ENCODE data around the gene C10orf71.

Gene C10orf71

DNA sequence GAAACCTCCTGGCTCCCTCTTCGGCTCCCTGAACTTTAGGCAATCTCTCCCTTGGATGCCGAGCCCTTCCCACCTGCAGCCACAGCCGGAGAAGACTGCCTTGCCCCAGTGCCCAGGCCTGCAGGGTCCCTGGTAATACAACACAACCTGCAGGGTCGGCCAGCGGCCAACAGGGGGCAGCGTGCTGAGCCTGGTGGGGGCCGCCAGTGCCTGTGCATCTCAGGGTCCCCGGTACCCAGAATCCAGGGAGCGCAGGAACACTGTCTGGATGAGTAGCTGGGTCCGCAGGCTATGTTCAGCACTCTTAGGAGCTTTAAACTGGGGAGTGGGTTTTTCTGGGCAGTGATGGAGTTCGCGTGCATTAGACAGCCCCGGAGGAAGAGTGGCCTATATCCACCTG is 17.5 kb upstream of the C10orf71 start:
- Mint-ChIP-seq H3K27me3 (peaks cover 5% of the 10 kb centered on the region), H3K9me3 (no peaks in the 10 kb centered on the region)
- DNase-seq, result no peak

DNA sequence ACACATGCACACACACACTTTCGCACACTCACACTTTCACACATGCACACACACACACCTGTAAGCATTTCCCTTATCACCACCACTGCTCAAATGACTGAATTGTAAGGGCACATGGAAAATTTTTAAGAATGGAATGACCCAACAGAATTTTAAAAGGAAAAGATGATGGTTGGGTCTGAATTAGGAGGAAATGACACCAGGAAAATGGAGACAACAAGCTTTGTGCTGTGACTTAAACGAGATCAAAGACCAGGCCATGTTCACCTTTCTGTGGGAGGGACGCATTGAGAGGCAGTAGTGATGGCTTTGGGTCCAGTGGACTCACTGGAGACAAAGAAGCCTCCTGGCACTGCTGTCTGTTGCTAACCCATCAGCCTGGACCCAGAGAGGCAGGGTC is 16.7 kb upstream of the C10orf71 start:
- Mint-ChIP-seq H3K36me3 (ENCODE audit: low read depth) (no peaks in the 10 kb centered on the region), H3K4me1 (ENCODE audit: low read depth) (peaks cover 5% of the 10 kb centered on the region), H3K27me3 (peaks cover 5% of the 10 kb centered on the region), H3K27ac (no peak overlapping the region), H3K9me3 (no peaks in the 10 kb centered on the region), H3K4me3 (no peak overlapping the region)
- DNase-seq, result no peak

More for the DNA sequence above, 17.5 kb upstream of the C10orf71 start:
- Mint-ChIP-seq H3K36me3 (ENCODE audit: low read depth) (no peaks in the 10 kb centered on the region), H3K4me3 (no peak overlapping the region), H3K27ac (no peak overlapping the region), H3K4me1 (ENCODE audit: low read depth) (peaks cover 5% of the 10 kb centered on the region)

DNA sequence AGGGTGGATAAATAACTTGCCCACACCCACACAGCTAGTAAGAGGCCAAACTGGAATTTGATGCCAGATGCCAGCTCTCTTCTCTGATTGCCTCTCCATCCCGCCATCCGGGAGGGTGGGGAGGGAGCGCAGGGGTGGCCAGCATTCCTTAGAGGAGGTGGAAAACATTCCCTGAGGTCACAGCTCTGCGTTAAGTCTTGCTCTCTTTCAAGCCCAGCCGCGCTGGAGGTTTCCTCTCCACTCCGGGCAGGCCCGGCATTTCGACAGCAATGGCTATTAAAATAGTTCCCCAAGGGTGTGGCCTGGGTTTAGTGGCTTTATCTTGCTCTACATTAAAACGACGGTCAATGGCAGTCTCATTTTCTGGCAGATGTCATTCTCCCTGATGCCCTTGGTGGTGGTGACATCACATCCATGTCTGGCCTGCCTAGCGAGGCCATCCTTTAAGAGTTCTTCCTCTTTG is 16.1 kb upstream of the C10orf71 start:
- Mint-ChIP-seq H3K9me3 (no peaks in the 10 kb centered on the region), H3K4me1 (ENCODE audit: low read depth) (peaks cover 5% of the 10 kb centered on the region), H3K27me3 (peaks cover 5% of the 10 kb centered on the region), H3K36me3 (ENCODE audit: low read depth) (no peaks in the 10 kb centered on the region), H3K4me3 (no peak overlapping the region), H3K27ac (no peak overlapping the region)
- DNase-seq, result no peak

DNA sequence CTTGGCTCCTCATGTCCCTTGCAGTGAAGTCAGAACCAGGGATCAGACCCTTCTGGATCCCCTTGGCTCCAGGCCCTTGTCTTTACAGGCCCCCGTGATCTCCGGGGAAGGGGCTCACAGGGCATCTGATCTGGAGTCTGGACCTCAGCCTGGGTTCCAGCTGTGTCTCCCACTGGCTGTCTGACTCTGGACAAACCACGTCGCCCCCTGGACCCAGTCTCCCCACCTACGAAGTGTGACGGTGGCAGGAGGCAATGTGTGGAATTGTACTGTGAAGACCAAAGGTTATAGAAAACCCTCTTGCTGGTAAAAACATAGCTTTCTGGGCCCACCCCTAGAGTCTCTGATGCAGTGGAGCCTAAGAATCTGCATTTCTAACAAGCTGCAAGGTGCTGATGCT is 15.5 kb upstream of the C10orf71 start:
- no peak overlapping the region for H3K27ac Mint-ChIP-seq
- peaks cover 5% of the 10 kb centered on the region for H3K27me3 Mint-ChIP-seq
- H3K36me3 Mint-ChIP-seq (ENCODE audit: low read depth), result no peaks in the 10 kb centered on the region
- H3K4me3 Mint-ChIP-seq, result no peak overlapping the region
- peaks cover 5% of the 10 kb centered on the region for H3K4me1 Mint-ChIP-seq (ENCODE audit: low read depth)
- no peak for DNase-seq
- H3K9me3 Mint-ChIP-seq, result no peaks in the 10 kb centered on the region

DNA sequence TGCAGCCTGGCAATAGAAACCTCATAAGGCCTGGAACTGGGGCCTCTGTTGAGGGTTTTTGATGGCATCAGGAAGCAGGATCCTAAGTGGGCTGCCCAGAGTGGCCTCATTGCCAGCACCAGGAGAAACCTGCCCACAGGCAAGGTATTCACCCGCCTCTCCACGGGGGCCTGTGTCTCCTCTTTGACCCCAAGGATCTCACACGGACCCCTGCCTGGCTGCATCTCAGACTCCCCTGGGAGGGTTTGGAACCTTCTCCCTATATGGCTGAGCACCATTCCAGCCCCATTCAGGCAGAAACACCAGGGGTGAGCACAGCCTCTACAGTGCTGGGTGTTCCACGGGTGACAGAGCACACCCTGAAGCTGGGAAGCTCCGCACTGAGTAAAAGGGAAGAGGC is 14.6 kb upstream of the C10orf71 start:
- Mint-ChIP-seq H3K27me3 (peaks cover 2% of the 10 kb centered on the region), H3K36me3 (ENCODE audit: low read depth) (no peaks in the 10 kb centered on the region), H3K4me1 (ENCODE audit: low read depth) (peaks cover 5% of the 10 kb centered on the region), H3K9me3 (no peaks in the 10 kb centered on the region), H3K4me3 (no peak overlapping the region), H3K27ac (no peak overlapping the region)
- no peak for DNase-seq

DNA sequence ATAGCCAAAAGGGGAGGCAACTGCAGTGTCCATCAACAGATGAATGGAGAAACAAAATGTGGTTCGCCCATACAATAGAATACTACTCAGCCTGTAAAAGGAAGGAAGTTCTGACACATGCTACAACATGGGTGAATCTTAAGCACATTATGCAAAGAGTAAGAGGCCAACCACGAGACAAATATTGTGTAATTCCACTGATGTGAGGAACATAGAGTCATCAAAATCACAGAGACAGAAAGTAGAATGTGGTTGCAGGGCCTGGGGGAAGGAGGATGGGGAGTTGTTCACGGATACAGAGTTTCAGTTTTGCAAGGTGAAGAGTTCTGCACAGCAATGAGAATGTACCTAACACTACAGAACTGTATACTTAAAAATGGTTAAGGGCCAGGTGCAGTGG is 13.7 kb upstream of the C10orf71 start:
- DNase-seq, result no peak
- Mint-ChIP-seq H3K4me1 (ENCODE audit: low read depth) (peaks cover under 1% of the 10 kb centered on the region), H3K27me3 (no peaks in the 10 kb centered on the region), H3K27ac (no peak overlapping the region), H3K36me3 (ENCODE audit: low read depth) (no peaks in the 10 kb centered on the region), H3K4me3 (no peak overlapping the region), H3K9me3 (no peaks in the 10 kb centered on the region)

DNA sequence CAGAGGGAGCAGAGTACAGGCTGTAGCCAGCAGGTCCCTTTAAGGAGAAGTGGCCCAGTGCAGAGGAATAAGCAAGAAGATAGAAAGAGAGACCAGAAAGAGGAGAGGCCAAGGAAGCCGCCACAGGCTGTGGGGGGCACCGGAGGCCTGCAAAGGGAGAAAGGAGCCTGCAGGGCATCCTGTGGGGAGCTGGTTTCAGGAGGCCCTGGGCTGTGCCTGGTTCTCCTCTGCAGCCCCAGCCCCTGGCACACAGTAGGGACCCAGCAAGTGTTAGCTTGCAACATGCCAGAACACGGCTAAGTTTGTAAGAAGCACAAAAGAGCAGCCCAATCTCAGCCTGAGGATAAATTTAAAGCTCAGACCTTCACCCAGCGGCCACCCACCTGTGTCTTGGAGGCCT is 12.3 kb upstream of the C10orf71 start:
- H3K4me1 Mint-ChIP-seq (ENCODE audit: low read depth), result no peaks in the 10 kb centered on the region
- no peaks in the 10 kb centered on the region for H3K36me3 Mint-ChIP-seq (ENCODE audit: low read depth)

DNA sequence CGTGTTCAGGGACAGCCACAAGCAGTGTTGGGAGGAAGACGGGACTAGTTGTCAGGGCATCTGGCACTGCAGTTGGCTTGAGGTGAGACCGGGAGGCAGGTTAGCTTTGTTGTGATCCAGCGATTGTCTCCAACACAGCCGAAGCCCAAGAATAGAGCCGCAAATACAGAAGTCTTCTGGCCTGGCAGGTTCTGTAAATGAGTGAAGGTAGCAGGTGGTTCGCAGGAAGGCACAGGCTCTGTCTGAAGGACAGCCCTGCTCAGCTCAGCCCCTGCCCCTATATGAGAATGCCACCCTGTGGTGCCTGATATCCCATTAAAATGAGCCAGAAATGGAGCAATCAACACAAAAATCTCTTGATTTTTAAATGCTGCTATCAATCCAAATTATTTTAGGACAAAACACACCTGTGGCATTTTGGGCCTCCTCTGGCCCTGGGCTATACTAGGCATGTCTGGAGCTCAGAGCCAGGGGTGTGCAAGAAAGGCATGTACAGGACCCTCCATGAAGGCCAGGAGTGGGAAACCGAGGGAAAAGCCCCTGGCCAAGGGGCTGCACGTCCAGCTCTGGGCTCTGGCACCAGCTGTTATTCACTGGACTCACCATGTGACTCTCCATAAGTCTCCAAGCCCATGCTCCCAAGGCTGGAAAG is 11.2 kb upstream of the C10orf71 start:
- Mint-ChIP-seq H3K4me3 (no peak overlapping the region), H3K36me3 (ENCODE audit: low read depth) (no peaks in the 10 kb centered on the region), H3K27me3 (no peaks in the 10 kb centered on the region), H3K4me1 (ENCODE audit: low read depth) (no peaks in the 10 kb centered on the region), H3K9me3 (no peaks in the 10 kb centered on the region), H3K27ac (no peak overlapping the region)
- no peak for DNase-seq

More for the DNA sequence above, 12.3 kb upstream of the C10orf71 start:
- no peak overlapping the region for H3K27ac Mint-ChIP-seq
- H3K4me3 Mint-ChIP-seq, result no peak overlapping the region
- no peaks in the 10 kb centered on the region for H3K27me3 Mint-ChIP-seq
- no peak for DNase-seq
- no peaks in the 10 kb centered on the region for H3K9me3 Mint-ChIP-seq

DNA sequence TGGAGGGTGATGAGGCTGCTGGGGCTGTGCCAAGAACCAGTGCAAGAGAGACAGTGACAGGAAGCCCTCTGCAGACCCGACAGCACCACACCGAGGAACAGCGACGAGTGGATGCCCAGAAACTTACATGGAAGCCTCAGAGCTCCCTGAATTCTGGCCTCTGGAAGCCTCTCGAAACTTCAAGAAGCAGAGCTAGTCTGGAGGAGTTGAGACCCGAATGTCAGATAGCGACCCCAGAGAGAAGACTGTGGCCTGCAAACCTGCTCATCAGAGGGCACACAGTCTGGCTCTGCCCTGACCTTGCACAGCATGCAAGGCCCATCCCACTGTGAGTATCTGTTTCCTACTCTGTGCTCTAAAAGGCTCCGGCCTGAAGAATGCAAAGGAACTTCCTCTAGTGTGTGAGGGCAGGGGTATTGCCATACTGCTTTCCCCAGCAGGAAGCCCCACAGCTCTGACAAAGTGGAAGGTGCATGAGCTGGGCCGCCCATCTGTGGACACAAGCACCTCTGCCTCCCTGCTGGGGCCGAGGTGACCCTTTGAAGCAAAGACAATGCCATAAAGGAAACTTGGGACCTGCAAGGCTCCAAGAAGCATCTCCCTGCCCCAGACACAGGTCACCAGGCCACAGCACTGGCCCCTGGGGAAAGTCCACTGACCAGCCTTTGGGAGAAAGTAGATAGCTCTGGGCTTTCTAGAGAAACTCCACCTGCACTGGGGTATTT is 10.5 kb upstream of the C10orf71 start:
- Mint-ChIP-seq H3K9me3 (no peaks in the 10 kb centered on the region), H3K4me1 (ENCODE audit: low read depth) (no peaks in the 10 kb centered on the region), H3K4me3 (no peak overlapping the region), H3K36me3 (ENCODE audit: low read depth) (no peaks in the 10 kb centered on the region), H3K27me3 (no peaks in the 10 kb centered on the region), H3K27ac (no peak overlapping the region)
- no peak for DNase-seq

DNA sequence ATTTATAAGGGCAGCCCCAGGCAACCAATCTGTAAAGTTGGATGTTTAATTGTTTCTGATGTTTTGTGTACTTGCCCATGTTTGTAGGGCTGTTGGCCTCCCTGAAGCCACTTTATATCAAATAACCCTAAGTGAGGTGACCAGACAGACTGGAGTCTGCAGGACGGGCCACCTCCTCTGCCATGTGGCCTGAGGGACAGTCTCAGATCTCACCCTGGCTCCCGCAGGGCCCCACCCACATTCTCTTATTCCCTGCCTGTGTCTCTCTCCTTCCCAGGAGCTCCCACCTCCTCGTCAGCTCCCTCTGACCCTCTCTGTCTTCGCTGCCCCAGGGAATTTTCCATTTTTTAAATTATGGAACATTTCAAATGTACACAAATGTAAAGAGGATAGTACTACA is 9.5 kb upstream of the C10orf71 start:
- no peaks in the 10 kb centered on the region for H3K4me1 Mint-ChIP-seq (ENCODE audit: low read depth)
- no peak overlapping the region for H3K4me3 Mint-ChIP-seq
- no peaks in the 10 kb centered on the region for H3K27me3 Mint-ChIP-seq
- H3K9me3 Mint-ChIP-seq, result no peaks in the 10 kb centered on the region
- no peak for DNase-seq
- H3K36me3 Mint-ChIP-seq (ENCODE audit: low read depth), result no peaks in the 10 kb centered on the region
- H3K27ac Mint-ChIP-seq, result no peak overlapping the region

DNA sequence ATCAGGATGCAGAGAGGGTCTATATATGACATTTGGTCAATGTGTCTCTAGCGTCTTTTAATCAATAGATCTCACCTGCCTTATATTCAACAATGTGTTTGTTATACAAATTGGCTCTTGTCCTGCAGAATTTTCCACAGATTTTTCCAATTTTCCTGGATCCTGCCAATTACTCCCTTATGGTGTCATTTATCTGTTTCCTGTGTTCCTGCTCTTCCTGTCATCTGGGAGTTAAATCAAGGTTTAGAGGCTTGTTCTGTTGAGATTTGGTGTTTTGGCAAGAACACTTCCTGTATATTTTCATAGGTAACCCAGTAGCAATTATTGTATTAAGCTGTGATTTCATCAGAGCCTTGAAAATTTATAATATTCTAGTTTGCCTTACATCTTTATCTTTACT is 8.8 kb upstream of the C10orf71 start:
- Mint-ChIP-seq H3K9me3 (no peaks in the 10 kb centered on the region), H3K27ac (no peak overlapping the region), H3K36me3 (ENCODE audit: low read depth) (no peaks in the 10 kb centered on the region), H3K4me1 (ENCODE audit: low read depth) (no peaks in the 10 kb centered on the region), H3K4me3 (no peak overlapping the region), H3K27me3 (no peaks in the 10 kb centered on the region)
- DNase-seq, result no peak

DNA sequence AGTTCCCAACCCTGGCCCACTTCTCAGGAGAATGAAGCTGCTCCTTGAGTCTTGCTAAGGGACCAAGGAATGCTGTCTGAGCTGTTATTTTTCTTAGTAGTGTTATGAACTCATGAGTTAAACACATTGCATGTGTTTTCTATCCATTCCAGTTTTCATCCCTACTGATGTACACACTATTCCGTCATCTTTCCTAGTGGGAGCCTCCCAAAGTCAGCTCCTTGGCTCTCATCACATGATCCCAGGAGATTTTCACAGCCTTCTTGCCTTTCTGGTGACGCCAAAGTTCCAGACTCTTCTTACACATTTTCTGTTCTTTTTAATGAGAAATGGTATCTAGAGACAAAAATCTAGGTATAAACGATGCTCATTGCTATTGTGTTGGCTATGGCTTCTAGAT is 8.4 kb upstream of the C10orf71 start:
- no peaks in the 10 kb centered on the region for H3K9me3 Mint-ChIP-seq
- no peaks in the 10 kb centered on the region for H3K27me3 Mint-ChIP-seq
- no peak overlapping the region for H3K27ac Mint-ChIP-seq
- DNase-seq, result no peak
- H3K36me3 Mint-ChIP-seq (ENCODE audit: low read depth), result no peaks in the 10 kb centered on the region
- no peak overlapping the region for H3K4me3 Mint-ChIP-seq
- no peaks in the 10 kb centered on the region for H3K4me1 Mint-ChIP-seq (ENCODE audit: low read depth)

DNA sequence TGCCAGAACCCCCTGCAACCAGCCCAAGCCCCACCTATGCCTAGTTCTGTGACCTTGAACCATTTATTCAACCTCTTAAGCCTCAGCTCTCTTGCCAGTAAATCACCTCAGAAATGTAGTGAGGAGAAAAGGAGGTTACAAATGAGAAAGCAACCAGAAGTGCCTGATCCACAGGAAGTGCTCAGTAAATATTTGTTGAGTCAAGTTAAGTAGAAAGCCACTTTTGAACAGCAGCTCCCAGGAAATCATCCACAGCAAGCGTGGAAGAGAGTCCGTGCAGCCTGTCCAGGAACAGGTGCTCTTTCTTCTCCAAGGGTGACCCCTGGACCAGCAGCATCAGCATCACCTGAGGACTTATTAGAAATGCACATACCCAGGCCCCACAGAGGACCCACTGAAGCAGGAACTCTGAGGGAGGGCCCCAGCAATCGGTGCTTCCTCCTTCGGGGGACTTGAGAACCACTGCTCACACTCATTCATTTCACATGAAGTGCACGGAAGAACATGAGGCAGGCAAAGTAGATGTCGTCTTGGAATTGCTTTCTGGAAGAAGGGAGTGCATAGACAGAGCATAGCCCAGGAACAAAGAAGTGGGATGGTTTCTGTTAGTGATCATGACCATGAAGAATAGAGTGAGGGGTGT is 6.3 kb upstream of the C10orf71 start:
- Mint-ChIP-seq H3K9me3 (no peaks in the 10 kb centered on the region), H3K36me3 (ENCODE audit: low read depth) (no peaks in the 10 kb centered on the region), H3K4me3 (no peak overlapping the region), H3K4me1 (ENCODE audit: low read depth) (no peaks in the 10 kb centered on the region), H3K27ac (no peak overlapping the region), H3K27me3 (no peaks in the 10 kb centered on the region)
- DNase-seq, result no peak

DNA sequence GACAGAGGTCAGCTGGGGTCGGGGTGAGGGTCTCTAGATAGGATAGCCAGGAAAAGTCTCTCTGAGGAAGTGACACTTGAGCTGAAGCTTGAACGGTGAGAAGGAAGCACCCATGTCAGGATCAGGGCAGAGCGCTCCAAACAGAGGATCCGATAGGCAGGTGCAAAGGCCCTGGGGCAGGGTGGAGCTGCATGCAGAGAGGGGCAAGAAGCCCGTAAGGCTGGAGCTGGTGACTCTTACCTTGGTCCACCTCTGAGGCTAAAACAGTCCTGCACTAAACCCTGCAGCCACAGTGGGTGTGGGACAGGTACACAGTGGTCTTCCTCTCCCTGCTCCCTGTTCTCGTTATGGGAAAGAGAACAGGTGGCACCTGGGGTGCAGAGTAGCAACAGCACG is 5.8 kb upstream of the C10orf71 start:
- H3K27ac Mint-ChIP-seq, result no peak overlapping the region

DNA sequence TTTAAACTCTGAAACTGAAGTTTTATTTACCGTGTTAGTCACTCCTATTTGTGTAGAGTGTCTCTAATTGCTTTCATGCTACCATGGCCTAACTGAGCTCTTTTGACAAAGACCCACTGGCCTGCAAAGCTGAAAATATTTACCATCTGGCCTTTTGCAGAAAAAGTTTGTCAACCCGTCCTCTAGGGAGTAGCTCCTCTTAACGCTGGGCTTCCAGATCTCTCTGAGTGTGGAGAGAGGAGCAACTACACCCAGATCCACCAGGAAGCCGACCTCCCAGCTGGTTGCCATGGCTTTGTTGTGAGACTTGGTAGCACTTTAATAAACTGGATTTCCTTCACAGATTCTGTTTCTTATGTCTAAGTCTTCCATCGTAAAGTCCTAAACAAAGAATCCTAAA is 4.2 kb upstream of the C10orf71 start:
- Mint-ChIP-seq H3K9me3 (no peaks in the 10 kb centered on the region), H3K4me3 (no peak overlapping the region), H3K4me1 (ENCODE audit: low read depth) (no peaks in the 10 kb centered on the region), H3K27me3 (no peaks in the 10 kb centered on the region), H3K27ac (no peak overlapping the region), H3K36me3 (ENCODE audit: low read depth) (no peaks in the 10 kb centered on the region)
- DNase-seq, result no peak

More for the DNA sequence above, 5.8 kb upstream of the C10orf71 start:
- Mint-ChIP-seq H3K9me3 (no peaks in the 10 kb centered on the region), H3K4me3 (no peak overlapping the region), H3K4me1 (ENCODE audit: low read depth) (no peaks in the 10 kb centered on the region), H3K27me3 (no peaks in the 10 kb centered on the region), H3K36me3 (ENCODE audit: low read depth) (no peaks in the 10 kb centered on the region)
- no peak for DNase-seq

Measured in activated T-cell treated with anti-CD3 and anti-CD28 coated beads, Interleukin-2, amount 50 U/mL, for 24 hours (primary cell).